Stimulated activated CD8-positive, alpha-beta memory T cell treated with anti-CD3 and anti-CD28 coated beads, Interleukin-4, amount 100 ng/mL, for 4 hours (primary cell): ENCODE data around the gene SNRPF.
"Not testable (repeated sequence)": the region's sequence is repeated elsewhere in the genome, so short reads cannot be mapped to it uniquely, and the experiment has no call there.

ENCODE experiments used
- DNase-seq, 2 donors: peaks; one replicate each; pipeline ENCODE4 v3.0.0-alpha.2; 2020; ENCODE audit warnings: low read depth in 2 of 2, low spot score in 1 of 2

SNRPF gene

DNA sequence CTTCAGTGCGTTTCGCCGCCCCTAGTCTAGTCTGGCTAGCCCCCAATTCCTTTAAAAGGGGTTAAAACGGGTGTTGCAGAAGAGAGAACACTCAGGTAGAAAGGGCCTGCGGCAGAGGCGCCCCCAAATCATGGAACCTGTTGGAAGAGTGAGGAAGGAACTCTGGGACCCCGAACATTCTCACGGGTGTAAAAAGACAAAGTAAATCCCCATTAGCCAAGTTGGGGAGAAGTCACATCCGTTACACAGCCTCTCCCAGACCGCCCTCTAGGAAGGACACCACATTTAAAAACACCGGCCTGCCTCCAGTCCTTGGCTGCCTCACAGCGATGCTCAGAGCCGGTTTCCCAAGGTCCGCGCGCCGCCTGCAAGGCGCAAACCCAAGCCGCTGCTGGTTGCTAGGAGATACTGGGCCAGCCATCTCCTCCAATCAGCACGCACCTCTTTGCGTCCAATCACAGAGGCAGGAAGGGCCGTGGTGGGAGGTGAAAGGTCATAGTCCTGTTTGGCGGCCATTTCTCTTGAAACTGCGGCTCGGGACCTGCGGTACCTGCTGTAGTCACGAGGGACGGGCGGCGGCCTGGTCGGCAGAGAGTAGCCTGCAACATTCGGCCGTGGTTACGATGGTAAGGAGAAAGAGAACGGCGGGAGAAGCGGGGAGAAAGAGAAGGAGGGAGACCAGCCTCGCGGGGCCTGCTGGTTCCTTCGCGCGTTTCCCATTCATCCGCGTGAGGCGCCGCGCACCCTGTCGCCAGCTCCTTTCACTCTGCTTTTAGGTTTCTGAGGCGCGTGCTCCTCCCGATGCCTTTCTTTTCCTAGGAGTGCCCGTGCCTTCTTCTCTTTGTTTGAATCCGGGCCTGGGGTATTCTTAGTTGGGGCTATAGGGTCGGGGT lies at the start of gene SNRPF:
TSS of gene SNRPF (plus strand) at position 502 of the 893 bp plus-strand sequence. CDS start at position 624, 122 bp downstream.
- DNase-seq = peak; percentile 84 to 86

DNA sequence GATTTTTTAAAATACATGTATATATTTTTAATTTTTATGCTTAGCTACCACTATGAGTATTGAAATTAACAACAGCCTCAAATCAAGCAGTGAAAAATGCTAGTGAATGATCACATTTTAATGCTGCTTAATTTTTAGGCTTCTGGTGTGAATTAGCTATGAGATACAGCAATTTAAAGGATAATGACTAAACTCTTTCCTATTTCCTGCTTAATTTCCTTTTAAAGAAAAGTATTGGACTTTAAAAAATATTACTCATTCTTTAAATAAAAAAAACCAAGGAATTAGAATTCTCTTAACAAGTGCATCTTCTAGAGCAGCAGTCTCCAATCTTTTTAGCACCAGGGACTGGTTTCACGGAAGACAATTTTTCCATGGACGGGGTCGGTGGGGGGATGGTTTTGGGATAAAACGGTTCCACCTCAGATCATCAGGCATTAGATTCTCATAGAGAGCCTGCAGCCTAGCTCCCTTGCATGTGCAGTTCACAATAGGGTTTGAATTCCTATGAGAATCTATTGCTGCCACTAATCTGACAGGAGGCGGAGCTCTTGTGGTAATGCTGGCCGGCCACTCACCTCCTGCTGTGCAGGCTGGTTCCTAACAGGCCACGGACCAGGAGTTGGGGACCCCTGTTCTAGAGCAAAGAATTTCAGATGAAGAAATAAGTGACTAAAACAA lies 49.6 kb upstream of the SNRPF start:
- DNase-seq = no peak

DNA sequence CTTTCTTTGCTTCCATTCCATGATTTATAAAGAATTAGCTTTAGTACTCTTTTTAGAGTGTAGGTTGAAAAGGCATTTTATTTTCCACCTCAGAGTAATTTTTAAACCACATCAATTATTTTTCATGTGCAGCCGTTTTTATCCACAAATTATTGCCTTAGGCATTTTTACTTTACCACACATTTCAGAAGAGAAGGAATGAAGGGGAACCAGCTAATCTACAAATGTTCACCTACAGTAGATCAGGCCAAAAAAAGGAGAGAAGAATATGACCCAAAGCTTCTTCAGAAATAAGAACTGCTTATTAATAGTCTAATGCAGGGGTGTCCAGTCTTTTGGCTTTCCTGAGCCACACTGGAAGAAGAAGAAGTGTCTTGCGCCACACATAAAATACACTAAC lies 48.3 kb upstream of the SNRPF start:
- DNase-seq = no peak

DNA sequence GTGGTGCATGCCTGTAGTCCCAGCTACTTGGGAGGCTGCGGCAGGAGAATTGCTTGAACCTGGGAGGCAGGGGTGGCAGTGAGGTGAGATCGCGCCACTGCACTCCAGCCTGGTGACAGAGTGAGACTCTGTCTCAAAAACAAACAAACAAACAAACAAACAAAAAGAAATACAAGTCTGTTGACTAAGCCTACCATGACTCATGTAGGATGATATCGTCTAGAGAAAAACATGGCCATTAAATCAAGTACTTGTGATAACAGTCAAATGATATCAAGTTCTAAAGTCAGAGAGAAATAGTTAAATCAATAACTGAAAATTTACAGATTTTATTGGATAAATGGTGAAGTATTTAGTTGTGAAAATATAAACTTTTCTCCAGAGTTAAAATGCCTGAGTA lies 46.6 kb upstream of the SNRPF start:
- DNase-seq = not testable (repeated sequence)

DNA sequence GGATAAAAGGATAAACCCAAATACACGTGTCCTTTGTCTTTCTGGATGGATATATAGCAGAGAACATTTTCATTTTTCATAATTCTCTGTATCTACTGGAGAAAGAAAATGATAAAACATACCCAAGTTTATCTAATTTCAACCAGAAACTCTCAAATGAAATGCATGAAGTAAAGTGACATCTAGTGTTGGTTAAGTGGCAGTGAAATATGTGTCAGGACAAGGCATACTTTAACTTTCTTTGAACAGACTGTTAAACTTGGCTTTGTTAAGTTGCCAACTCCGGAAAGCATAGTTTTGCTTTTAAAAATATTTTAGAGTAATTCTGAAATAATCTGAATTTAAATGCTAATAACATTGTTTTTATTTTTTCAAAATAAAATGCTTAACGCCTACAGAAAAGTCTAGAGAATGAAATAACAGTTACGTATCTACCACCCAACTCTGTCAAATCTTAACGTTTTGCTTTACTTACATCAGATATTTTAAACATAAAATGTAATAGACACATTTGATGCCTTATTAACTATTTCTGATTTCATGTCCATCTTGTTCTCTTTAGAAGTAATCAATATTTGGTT lies 43.0 kb upstream of the SNRPF start:
- DNase-seq = no peak

DNA sequence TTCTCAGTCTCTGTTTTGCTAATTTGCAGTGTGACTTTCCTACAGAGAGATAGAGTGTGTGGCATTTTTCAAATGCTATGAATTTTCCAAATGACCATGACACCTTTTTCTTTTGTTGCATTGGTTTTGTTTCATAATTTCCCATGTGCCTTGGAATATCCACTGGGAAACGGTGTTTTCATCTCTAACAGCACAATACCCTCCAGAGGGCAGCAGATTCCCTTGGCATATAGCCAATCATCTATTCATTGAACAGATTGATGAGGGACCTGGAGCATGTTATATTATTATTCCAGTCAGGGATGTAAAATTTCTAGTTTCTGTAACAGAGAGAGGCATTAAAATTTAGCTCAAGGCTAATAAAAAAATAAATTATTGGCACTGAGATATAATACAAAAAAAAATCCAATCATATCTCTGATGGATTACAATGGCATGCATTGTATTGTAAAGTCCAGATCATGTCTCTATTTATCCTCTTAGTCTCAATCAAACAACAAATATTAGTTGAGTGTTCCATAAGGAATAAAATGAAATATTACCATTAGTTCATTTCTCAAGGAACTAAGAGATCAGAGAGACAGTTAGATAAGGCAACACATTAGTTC lies 38.6 kb upstream of the SNRPF start:
- DNase-seq = no peak

DNA sequence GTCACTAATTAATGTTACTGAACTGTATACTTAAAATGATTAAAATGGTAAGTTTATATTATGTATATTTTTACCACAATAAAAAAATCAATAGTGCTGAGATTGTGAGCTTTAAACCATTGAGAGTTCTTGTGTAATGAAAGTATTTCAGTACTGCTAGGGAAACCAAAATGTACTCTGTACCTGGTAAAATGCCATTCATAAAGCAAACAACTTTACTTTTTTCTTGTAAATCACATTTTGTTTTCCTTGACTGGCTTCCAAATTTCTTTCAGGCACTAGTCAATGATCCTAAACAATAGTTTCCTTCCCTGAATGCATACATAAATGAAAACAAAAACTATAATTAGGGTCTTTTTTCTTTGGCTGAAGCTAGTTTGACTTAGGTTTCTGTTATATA lies 29.4 kb upstream of the SNRPF start:
- DNase-seq = no peak

DNA sequence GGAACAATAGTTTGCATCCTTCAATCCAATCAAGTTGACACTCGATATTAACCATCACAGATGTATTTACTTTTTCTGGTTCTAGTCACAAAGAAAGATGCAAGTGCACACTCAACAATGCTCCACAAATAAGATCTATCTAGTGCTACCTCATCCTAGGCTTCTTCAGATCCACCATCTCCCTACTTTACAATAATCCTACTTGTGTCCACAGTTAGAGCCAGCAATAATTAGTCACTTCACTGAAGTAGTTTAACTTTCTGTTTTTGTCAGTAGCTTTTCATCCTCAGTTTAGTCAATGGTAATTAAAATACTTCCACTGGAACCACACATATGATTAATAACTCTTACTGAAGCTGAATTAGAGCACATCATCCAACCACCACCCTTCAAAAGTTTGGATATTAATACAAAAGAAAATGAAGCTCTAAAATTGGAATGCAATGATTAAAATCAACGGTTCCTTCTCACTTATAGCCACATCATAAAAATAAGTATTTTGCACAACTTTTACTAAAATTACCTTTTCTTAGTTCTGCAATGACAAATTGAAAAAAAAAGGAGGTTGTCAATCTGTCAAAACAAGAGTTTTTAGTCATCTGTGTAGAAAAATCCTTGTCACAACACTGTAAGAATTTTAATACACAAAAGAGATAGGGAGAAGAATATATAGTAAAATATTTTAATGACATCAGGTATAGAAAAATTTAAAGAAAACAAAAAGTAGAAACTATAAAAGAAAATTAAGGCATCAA lies 28.2 kb upstream of the SNRPF start:
- DNase-seq = no peak

DNA sequence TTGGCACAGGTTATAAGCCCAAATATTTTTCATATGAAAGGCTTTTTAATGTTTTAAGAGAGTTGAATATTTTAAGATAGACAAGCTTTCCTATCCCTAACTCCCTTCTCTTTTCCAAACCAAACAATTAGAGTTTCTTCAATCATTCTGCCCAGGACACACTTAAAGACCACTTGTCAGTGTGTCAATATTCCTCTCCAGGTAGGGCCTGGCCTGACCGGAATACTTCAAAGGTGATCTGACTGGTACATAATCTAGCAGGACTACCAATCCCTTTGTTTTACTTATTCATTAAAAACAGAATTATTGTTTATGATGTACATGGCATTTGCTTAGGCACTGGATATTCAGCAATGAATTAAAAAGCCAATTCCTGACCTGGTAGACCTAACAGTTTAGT lies 24.2 kb upstream of the SNRPF start:
- no peak for DNase-seq

DNA sequence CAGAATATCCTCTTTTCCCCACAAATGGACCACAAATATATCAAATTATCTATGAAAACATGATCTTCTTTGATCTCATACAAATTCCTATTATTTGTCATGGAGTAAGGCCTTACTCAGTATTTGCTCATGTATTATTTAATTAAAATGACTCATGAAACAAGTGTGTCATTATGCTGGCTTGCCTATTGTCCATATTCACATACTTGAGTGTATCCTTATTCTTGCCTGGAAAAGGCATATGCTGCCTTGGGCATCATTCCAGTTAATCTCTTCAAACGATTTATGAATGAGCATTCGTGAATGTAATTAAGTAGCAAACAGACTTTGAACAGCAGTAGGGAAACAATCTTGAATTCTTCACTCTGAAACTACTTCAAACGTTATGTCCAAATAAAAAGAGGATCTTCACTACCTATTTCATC lies 22.6 kb upstream of the SNRPF start:
- DNase-seq = no peak

DNA sequence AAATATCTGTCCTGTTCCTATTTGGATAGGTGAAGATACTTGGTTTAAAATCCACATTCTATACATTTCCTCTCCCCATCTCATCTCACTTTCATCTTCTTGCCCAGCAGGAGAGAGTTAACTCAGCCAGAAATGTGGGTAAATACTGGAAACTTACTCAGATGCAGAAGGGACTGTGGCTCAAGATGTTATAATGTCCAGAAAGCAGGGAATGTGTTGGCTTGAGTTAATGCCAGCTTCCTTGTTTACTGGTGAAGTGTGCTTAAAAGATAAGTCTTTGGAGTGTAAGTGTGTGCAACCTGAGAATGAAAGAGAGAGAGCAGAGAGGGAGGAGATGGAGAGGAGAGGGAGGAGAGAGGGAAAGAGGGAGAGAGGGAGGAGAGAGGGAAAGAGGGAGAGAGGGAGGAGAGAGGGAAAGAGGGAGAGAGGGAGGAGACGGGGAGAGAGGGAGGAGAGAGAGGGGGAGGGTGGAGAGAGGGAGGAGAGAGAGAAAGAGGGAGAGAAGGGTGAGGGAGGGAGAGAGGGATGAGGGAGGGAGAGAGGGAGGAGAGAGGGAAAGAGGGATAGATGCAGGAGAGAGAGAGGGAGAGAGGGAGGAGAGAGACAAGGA lies 22.0 kb upstream of the SNRPF start:
- DNase-seq = no peak

DNA sequence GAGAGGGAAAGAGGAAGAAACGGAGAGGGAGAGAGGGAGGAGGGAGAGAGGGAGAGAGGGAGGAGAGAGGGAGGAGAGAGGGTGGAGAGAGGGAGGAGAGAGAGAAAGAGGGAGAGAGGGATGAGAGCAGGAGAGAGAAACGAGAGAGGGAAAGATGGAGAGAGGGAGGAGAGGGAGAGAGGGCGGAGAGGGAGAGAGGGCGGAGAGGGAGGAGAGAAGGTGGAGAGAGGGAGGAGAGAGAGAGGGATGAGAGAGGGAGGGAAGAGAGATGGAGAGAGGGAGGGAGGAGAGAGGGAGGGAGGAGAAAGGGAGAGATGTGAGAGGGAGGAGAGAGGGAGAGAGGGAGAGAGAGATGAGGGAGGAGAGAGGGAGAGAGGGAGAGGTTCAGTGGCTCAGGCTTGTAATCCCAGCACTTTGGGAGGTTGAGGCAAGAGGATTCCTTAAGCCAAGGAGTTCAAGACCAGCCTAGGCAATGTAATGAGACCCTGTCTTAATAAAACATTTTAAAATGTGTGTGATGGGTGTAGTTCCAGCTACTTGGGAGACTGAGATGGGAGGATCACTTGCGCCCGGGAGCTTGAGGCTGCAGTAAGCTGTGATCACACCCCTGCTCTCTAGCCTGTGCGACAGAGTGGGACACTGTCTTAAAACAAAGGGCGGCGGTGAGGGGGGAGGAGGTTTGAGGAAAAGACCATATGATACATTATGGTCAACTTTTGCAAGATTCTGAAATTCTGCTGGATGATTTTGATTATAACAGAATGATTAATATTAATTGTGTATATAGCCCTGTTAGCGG lies 21.3 kb upstream of the SNRPF start:
- no peak for DNase-seq

DNA sequence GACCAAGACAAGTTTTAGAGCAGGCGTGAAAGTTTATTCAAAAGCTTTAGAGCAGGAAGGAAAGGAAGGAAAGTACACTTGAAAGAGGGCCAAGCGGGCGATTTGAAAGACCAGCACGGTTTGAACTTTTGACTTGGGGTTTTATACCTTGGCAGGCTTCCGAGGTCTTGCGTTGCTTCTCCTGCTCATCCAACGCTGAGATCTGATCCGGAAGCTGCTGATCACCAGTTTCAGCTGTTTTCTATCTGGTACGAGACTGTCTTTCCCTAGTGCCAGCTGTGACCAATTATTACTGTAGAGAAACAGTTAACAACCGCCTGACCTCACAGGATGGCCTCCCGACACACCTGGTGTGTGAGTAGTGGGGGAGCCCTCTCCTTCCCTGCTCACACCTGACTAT lies 20.6 kb upstream of the SNRPF start:
- DNase-seq = no peak

DNA sequence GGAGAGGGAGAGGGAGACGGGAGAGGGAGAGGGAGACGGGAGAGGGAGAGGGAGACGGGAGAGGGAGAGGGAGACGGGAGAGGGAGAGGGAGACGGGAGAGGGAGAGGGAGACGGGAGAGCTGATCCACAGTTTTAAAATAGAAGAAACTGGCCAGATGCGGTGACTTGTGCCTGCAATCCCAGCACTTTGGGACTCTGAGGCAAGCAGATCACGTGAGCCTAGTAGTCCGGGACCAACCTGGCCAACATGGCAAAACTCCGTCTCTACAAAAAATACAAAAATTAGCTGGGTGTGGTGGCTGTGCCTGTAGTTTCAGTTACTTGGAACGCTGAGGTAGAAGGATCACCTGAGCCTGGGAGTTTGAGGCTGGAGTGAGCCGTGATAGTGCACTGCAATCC lies 16.3 kb upstream of the SNRPF start:
- DNase-seq = not testable (repeated sequence)

DNA sequence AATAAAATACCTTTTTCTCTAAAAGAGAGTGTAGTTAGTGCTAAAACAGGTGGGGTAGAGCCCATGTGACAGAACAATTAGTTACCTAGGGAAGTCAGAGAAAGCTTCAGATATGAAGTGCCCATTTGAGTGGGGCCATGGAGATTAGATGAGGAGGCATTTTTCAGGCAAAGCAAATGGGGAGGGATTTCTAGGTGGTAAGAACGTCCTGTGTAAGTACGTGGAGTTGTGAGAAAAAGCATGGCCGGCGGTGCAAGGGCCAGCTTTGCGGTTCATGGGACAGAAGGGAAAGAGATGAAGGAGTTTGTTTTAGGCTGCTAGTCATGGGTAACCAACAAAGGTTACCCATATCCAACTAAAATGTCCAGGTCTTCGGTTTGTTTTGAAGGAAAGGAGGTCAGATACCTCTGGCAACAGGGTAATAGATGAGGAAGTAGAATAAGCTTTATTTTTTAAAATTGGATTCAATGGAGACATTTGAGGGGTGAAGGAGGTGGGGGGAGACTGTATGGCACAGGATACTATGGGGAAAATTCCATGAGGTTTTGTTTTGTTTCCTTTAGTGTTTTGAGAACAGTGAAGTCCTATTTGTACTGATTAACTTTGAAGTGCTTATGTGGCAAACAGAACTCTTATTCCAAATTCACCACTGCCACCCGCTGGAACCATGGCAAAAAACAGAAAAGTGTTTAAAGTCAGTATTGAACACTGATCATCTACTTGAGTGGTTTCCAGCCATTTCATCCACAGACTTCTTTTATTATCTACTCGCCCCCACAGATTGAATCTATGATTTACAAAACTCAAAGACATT lies 10.0 kb upstream of the SNRPF start:
- no peak for DNase-seq

DNA sequence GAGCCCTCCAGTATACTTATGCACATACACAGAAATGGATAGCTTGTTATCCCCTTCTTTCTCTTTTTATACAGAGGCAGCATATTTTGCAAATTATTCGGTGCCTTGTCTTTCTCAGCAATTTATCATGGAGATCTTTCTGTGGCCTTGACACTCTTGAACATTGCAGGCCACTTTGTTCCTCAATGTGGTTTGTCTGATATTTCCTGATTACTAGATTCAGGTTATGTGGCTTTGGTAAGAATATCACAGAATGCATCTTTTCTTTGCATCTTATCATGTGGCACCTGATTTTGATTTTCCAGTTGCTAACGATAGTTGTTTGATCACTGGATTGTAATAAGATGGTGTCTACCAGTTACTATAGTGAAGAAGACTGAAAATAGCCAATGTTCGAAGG lies 7.1 kb upstream of the SNRPF start:
- no peak for DNase-seq

DNA sequence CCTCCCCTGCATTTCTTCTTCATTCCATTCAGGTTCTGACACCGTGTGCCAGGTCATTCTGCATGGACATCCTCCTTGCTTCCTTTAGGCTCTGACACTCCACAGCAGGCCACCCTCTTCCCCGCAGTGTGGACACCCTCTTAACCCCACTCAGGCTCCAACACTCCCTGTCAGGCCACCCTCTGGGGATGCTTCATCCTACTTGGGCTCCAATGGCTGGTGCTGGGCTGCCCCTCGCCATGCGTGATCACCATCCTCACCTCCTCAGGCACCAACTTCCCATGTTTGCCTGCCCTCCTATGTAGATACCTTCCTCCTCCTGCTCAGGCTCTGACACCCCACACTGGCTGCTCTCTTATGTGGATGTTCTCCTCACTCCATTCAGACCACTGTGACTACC lies 6.6 kb upstream of the SNRPF start:
- no peak for DNase-seq

DNA sequence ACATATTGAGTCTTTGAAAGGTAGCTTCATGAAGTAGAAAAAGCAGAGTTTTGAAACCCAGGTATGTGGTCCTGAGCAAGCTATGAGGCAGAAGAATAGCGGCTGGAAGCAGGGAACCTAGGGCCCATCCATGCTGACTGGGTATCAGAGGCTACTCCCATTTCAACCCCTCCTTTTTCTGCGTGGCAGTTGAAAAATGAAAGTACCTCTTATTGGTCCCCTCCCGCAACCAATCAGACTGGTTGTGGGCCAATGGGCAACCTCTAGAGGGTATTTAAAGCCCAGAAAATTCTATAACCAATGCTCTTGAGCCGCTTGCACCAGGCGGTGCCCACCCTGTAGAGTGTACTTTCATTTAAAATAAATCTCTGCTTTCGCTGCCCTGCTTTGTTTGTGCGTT lies 1.6 kb upstream of the SNRPF start:
- no peak for DNase-seq

DNA sequence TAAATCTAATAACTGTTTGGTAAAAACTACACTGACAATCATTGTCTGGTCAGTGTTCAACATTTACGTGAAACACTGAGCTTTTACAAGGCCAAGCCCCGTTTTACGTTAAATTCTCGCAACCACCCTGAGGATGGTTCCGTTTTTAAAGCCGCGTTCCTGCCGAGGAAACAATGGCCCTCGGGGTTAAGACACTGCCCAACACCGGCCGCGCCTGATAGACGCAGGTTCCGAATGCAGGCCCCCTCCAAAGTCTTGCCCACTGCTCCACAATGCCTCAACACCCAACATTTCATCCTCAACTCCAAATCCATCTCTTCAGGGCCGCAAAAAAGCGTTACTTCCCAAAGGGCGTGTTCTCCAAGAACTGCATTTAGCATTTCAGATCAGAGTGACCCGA lies 953 bp upstream of the SNRPF start:
- DNase-seq = no peak
